Esophagus muscularis mucosa (tissue), 3 donors: ENCODE data around the gene BCL11B.

Experiments
- POLR2A ChIP-seq: fragments of 450-650 bp; IDR thresholded peaks from one replicate; pipeline ENCODE4 v1.6.1; 2017; ENCODE audit warnings: antibody characterized with exemption, moderate library complexity, mild to moderate bottlenecking, low read depth
- TF ChIP-seq, protein P1 (sequence below), 3 experiments: fragments of 200-600 bp in 2 of 3; fragments of 450-650 bp in 1 of 3; sonication (generic) in 2 of 3; IDR thresholded peaks; one replicate each; pipeline ENCODE4 v1.5.1; 2017 to 2019; ENCODE audit warnings: antibody characterized with exemption in 3 of 3, mild to moderate bottlenecking in 2 of 3, moderate library complexity in 1 of 3

DNA sequence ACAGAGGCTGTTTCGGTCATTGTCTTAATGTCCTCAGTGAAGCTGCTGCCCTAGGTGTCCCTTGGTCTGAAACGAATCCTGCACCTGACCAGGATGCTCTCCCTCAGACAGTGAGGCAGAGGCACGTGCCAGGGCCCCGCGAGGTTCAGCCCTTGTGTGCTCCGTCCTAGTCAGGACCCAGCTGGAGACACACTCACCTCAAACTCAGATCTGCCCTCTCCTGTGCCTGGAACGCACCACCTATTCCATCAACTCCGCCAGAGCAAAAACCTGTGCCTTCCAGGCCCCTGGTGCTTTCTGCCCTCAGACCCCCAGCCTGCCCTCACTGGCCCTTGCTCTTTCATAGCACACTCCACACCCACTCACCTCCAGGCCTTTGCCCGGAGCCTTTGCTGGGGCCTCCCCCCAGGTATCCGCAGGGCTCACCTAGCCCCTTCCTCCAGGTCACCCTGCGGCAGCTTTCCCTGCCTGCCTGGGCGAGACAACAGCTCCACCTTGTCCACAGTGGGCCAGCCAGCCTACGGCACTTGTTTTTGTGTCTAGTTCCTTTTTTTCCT, 150.6 kb downstream of the BCL11B start:
- TF ChIP-seq POLR2A = no peak
- TF ChIP-seq, protein P1, sequence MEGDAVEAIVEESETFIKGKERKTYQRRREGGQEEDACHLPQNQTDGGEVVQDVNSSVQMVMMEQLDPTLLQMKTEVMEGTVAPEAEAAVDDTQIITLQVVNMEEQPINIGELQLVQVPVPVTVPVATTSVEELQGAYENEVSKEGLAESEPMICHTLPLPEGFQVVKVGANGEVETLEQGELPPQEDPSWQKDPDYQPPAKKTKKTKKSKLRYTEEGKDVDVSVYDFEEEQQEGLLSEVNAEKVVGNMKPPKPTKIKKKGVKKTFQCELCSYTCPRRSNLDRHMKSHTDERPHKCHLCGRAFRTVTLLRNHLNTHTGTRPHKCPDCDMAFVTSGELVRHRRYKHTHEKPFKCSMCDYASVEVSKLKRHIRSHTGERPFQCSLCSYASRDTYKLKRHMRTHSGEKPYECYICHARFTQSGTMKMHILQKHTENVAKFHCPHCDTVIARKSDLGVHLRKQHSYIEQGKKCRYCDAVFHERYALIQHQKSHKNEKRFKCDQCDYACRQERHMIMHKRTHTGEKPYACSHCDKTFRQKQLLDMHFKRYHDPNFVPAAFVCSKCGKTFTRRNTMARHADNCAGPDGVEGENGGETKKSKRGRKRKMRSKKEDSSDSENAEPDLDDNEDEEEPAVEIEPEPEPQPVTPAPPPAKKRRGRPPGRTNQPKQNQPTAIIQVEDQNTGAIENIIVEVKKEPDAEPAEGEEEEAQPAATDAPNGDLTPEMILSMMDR (IDR thresholded peaks at IDR 0.05) = no peak
